ENCODE data around the gene DLG1.
A peak's percentile ranks its signal among the peaks of the same experiment; 100 is the strongest.
"Not testable (repeated sequence)": the region's sequence is repeated elsewhere in the genome, so short reads cannot be mapped to it uniquely, and the experiment has no call there.

DLG1 gene

DNA sequence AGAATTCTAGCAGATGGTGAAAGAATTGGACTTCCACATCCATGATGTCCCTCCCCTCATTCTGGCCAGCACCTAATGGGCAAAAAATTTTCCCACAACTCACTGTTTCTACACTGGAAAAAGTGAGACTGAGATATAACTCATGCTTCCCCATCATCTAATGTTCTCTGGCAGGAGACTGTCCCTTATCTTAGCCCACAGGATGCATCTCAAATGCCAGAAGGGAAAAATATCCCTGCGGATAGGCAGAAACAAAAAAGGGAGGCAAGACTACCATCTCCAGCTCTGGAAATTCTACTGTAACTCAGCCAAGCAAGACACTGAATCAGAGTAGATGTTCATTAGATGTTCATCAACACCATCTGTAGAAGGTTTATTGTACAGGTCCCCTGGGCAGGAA, 58.6 kb downstream of the DLG1 start:
- no peak for DNase-seq

DNA sequence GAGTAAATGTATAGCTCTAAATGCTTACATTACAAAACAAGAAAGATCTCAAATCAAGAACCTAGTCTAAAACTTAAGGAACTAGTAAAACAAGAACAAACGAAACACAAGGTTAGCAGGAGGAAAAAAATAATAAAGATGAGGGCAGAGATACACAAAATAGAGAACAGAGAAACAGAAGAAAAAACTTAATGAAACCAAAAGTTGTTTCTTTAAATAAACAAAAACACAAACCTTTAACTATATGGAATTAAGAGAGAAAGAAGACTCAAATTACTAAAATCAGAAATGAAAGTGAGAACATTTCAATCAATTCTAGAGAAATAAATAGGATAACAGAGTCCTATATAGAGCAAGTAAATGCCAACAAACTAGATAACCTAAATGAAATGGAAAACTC, 59.6 kb downstream of the DLG1 start:
- no peak for DNase-seq

DNA sequence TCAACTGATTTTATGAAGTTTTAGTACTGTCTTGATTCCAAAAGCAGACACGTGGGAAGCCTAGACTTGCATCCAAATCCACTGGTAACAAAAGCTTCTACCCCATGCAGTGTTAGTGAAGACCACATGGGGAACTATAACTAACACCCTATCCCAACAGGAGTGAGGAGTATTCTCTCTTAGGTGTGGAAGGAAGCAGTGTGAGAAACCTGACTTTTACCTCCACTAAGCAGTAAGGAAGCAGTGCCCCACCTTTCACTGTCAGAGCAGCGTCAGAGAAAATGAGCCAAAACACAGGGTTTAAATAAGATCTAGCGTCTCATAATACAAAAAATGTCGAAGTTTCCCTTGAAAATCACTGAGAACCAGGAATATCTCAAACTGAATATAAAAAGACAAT, 60.5 kb downstream of the DLG1 start:
- no peak for DNase-seq

DNA sequence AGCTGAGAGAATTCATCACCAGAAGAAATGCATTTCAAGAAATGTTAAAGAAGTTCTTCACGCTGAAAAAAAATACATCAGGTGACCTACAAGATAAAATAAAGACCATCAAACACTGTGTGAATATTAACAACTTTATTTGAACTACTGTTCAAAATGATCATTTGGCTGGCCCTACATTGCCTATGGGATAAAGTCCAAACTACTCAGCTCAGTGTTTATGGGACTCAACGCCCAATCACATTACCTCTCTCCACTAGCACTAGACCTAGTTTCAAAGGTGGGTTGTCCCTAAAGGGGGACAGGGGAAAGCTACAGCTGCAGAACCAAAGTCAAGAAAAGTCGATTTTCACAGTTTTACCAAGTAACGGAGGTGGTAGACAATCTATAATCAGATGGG, 62.0 kb downstream of the DLG1 start:
- no peak for DNase-seq

DNA sequence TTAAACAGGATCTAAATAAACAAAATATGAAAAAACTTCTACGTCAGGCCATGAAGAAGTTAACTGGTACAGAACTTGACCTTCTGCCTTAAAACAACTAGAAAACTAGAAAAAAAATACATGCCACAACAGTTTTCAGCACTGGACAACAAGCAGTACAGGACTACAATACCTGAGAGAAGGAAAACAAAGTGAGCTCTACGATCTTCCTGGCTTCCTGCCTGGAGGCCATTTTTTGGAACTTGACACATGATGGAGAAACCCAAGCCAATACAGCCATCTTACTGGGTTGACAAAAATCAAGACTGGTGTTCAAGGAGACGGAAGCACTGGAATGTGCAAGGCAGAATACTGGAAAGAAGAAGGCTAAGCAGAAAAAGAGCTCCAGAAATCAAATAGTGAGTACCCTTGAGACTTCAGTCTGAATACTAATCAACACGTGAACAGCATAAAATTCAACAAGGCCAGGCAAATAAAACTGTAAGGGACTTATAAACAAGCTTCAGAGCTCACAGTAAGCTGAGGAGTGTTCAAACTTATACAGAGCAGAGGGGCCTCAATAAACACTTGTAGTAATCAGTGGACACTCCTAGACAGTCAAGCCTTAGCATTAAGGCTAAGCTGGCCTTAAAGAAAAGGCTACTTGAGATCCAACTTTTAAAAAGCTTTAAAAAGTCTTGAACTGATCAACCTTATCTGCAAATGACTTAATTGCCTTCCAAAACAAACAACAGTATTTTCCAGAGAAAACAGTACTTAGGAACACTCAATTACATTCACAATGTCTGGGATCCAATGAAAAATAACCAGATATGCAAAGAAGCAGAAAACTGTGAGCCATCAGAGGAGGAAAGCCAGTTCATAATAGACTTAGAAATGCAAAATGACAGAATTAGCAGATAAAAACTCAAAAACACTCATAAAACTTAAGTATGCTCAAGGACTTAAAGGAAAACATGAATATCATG, 63.2 kb downstream of the DLG1 start:
- DNase-seq: no peak

DNA sequence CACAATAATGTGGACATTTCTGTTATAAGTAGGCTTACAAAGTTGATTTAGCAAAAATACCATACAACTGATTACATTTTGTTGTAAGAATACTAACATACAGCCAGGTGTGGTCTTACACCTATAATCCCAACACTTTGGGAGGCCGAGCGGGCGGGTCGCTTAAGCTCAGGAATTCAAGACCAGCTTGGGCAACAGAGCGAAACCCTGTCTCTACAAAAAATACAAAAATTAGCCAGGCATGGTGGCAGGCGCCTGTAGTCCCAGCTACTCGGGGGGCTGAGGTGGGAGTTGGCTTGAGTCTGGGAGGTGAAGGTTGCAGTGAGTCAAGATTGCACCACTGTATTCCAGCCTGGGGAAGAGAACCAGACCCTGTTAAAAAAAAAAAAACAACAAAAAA, 67.1 kb downstream of the DLG1 start:
- DNase-seq: no peak

DNA sequence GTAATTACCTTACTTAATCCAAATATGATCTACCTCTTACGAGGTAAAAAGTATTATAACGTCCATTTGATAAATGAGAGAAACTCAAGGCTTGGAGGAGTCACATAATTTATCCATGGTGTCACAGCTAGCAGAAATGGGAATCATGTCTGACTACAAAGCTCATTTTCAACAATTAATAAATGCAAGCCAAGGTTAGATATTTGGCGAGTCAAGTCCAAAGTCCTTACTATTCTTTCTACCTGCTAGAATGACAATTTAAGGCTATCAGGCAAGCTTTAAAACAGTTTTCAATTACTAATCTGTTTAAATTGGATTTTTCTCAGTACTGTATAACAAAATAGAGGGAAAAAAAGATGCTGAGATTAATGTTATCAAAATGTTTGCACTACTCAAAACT, 68.6 kb downstream of the DLG1 start:
- no peak for DNase-seq

DNA sequence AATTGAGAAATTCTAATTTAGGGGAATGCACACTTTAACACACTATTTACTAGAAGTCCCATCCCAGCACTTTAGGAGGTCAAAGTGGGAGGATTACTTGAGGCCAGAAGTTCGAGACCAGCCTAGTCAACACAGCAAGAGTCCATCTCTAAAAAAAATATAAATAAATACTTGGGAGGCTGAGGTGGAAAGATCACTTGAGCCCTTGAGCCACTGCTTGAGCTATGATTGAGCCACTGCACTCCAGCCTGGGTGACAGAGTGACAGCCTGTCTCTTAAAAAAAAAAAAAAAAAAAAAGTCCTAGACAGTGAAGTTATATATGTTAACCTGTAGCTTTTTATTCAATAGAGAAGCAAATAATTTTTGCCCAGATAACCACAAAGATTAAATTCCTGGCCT, 69.2 kb downstream of the DLG1 start:
- DNase-seq: no peak

DNA sequence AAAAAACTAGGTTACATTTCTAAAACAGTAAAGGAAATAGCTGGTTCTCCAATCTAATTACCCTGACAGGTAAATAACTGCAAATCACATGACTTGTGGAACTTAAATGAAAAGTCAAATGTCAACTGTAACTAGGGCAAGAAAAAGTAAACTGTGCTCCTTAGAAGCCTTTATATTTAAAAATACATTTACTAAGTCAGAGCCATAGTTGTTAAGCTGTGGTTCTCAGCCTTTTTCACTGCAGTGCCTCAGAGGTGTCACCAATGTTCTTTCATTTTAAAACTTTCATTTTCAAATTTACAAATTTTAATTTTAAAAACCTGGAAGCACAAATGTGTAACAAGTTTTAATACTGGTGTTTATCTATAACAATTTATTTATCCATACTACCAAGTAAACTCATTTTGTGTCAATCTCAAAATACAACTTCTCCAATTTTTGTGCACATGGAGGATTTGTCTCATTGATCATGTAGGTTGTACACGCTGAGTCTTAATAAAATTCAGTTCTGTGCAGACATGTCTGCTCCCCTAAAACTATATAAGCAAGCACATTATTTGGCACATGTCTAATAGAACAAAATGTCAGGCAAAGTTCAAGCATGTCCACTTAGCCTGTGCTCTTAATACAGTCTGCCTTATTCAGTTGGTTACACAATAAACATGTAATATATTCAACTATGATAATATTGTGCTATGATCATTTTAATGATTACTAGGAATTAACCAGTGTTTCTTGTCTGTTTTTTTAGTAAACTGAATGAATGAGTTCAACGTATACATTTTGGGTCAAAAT, 70.4 kb downstream of the DLG1 start:
- no peak for DNase-seq

DNA sequence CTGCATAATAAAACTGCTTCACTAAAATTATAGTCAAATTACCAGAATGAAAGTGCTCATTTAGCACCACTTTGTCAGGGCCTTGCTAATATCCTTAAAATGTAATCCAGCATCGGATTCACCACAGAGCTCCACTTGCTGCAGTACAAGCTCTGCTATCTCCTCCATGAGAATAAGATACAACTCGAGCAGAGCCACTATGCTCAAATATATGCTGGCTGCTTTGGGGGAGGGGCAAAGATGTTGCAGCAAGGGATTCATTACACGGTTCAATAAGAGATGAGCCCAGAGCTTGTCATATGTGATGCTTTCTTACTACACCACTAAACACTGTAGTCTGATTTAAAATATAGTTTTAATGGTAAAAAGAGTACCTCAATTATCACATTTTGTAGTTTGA, 72.2 kb downstream of the DLG1 start:
- no peak for DNase-seq

DNA sequence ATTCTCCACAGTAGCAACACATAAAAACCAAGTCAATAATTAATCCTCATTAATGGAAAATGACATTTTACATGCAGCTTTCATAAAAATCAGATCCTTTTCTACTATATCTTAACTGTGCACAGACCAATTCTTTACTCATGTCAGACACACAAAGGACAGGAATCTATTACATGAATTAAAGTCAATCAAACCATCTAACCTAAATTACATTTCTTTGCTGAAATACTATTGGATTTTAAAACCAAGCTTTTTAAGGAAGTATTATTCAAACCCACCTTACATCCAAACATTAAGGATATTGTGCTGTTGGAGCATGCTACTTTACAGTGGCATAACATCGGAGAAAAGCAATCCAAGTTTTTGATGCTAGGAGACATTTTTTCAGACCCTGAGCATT, 72.8 kb downstream of the DLG1 start:
- DNase-seq: no peak

DNA sequence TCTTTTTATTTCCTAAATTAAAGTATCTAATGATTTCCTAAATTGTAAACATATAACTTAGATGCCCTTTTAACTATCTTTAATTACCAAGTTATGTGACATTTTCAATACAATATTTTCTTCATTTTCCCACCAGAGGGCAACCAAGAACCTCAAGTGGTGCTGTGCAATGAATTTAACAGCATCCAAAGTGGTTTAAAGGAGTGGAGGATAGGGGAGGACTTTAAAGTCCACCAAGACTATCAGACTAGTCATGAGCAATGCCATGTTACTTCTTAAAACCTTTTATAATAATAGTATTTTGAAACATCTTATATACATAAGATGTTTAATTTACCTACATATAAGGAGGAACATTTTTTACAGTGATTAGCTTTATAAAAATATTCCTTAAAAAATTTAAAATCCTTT, 74.4 kb downstream of the DLG1 start:
- peak; percentile 57 for DNase-seq

DNA sequence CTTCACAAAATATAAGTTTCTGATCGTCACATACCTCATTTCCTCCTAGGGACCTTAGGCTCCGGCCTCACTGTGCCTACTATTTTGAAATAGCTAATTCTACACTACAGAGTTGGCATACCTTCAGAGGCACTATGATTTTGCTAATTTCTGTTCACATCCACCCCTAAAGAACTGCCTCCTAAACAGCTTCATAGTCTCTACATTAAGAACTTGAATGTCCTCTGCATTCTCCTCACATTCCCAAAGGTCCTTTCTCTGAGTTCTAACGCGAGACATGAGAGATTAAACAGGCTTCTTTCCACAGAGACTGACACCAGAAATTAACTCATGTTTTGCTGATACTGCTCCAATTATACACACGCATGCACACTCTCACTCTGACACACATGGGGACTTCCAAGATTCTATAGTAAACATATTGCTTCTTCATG, 75.5 kb downstream of the DLG1 start:
- no peak for DNase-seq

DNA sequence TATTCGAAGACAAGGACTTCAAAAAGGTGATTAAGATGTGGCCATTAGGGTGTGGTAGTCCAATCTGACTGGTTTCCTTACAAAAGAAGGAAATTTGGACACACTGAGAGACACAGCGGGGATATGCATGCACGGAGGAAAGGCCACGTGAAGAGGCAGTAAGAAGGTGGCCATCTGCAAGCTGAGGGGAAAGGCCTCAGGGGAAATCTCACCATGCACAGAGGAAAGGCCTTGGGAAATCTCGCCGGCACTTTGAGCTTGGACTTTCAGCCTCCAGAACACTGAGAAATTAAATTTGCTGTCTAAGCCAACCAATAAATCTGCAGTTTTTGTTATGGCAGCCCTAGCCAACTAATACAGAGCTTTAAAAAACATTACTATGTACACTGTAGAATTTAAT, 78.8 kb downstream of the DLG1 start:
- no peak for DNase-seq

DNA sequence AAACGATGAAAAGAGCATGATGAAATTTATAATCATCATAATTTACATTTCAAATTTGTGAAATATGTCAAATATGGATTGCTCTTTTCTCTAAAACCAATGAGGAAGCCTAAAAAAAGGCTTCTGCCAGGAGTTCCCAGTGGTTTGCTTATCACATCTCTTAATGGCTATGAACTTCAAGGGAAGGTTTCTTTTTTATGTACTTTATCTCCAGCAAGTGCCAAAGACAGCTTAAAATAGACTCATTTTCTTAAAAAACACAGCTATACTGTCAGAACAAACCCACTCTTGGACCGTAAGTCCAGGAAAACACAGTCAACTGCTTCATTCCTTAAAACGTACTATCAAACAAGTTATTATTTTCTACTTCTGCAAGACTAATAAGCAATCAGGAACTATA, 80.2 kb downstream of the DLG1 start:
- DNase-seq: no peak

DNA sequence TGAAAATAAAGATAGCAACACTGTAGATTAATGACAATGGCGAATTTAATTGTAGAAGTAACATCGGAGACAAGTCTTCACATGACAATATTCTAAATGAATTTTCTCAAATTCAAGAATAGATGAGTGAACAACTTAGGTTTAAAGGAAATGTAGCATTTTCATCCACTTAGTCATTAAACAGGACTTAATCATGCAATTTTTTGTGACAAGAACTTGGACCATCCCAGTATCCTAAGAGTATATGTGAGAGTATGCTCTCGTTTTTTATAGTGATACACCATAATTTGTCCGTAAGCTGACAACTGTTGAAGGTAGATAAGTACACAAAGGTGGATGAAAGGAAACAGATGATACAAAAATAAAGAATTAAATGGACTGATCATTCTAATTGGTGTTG, 81.5 kb downstream of the DLG1 start:
- DNase-seq: no peak

DNA sequence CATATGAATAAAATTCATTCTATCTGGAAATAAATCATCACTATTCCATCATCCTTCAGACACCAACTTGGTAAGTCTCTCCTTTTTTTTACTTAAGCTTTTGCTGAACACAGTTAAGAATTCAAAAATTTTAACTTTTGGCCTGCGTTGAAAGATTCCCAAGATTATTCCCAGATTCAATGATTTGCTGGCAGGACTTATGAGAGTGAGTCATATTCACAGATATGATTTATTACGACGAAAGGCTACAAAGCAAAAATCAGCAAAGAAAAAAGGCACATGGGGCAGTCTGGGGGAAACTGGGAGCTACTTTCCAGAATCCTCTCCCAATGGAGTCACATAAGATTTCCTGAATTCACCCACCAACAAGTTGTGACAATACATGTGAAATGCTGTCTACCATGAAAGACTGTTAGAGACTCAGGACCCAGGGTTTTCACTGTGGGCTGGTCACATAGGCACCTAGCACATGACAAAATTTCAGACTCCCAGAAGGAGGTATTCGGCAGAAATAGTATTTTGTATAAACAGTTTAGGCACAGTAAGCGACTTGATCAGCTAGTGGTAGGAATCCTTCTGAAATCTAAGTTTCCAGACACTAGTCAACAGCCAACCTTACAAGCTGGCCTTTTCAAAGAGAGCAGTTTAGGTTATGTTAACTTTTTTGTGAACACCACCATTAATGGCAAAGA, 82.1 kb downstream of the DLG1 start:
- DNase-seq: no peak

DNA sequence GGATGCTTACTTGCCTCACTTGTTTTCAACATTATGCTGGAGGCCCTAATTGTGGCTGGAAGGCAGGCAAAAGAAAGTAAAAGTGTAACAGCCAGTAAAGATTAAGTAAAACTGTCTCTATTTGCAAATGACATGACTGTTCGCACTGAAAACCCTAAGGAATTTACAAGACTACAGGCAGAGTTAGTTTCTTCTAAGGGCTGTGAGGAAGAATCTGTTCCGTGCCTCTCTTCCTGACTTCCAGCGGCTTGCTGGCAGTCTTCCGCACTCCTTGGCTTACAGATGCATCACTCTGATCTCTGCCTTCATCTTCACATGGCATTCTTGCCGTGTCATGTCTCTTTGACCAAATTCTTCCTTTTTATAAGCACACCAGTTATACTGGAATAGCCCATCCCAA, 86.1 kb downstream of the DLG1 start:
- DNase-seq: no peak

DNA sequence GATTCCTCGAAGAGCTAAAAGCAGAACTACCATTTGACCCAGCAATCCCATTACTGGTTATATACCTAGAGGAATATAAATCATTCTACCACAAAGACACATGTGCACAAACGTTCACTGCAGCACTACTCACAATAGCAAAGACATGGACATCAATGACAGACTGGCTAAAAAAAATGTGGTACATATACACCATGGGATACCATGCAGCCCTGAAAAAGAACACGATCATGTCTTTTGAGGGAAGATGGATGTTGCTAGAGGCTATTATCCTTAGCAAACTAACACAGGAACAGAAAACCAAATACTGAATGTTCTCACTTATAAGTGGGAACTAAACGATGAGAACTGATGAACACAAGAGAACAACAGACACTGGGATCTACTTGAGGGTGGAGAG, 86.7 kb downstream of the DLG1 start:
- not testable (repeated sequence) for DNase-seq

DNA sequence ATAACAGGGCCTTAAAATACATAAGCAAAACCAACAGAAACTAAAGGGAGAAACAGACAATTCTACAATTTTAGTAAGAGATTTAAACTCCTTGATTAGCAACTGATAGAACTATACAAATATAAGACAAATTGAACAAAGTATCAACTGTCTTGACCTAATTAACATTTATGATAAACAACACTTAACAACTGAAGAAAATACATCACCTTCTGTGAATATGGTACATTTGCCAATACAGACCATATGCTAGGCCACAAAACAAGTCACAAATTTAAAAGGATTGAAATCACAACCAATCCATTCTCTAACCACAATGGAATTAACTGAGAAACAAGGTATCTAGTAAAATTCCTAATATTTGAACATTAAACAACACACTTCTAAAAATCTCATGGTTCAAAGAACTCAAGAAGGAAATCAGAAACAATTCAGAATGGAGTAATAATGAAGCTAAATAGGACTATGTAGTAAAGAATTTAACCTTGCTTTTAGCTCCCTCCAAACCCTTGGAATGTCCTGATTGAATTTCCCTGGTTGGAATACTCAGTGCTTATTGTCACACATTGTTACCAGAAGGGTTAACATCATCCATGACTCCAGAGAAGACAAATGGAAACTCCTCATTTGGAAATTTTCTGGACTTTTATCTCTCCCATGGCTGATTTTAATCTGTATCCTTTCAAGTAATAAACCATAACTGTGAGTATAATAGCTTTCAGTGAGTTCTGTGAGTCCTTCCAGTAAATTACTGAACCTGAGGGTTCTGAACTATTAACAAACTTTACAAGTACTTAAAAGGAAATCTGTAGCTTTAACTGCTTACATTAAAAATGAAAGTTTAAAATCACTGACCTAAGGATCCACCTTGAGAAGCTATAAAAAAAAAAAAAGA, 88.8 kb downstream of the DLG1 start:
- no peak for DNase-seq

DNA sequence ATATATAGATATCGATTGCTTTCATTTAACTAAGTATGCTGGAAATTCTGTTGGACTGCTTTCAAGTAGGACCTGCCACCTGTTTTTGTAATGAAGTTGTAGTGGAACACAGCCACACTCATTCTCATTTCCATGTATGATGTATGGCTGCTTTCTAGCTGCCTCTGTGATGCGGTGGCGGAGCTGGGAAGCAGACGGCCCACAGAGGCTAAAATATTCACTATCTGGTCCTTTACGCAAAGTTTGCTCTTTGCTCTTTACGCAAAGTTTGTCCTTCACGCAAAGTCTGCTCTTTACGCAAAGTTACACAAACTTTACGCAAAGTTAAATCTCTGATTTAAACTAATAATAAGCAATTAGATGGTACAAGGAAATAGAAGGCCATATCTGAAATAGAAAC, 91.5 kb downstream of the DLG1 start:
- DNase-seq: no peak

DNA sequence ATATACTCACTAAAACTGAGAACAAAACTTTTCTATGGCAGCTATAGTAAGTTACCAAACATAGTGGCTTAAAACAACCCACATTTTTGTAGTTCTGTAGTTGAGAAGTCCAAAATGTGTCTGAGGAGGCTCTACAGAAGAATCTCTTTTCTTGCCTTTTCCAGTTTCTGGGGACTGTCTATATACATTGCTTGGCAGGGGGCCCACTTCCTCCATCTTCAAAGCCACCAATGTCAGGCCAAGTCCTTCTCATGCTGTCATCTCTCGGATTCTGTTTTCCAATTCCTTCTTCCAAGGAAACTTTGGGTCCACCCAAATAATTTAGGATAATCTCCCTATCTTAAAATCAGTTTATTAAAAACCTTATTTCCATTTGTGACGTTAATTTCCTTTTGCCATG, 92.7 kb downstream of the DLG1 start:
- DNase-seq: no peak

DNA sequence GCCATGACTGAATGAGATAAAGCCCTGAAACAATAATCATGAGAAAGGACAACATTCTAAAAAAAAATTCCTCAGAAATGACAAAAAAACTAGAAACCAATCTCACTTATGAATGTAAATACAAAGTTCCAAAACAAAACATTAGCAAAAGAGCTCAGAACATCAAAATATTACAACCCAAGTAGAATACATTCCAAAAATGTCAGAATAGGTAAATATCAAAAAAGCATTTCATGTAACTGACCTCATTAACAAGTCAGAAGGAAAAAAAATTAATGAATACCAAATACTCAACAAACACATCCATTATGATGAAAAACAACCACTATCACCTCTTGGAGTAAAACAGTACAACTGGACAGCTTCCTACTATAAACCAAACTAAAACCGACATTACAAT, 93.1 kb downstream of the DLG1 start:
- no peak for DNase-seq

All from kidney glomerular epithelial cell (primary cell).